Germinal center (tissue), 1 donor: ENCODE measurements around the gene OCA2.
A peak's percentile ranks its signal among the peaks of the same experiment; 100 is the strongest.
"Not testable (repeated sequence)": the region's sequence is repeated elsewhere in the genome, so short reads cannot be mapped to it uniquely, and the experiment has no call there.

Experiments used
- DNase-seq: peaks from one replicate; pipeline ENCODE4 v3.0.0; 2012; ENCODE audit warnings: mixed read lengths, low spot score

Gene OCA2

DNA sequence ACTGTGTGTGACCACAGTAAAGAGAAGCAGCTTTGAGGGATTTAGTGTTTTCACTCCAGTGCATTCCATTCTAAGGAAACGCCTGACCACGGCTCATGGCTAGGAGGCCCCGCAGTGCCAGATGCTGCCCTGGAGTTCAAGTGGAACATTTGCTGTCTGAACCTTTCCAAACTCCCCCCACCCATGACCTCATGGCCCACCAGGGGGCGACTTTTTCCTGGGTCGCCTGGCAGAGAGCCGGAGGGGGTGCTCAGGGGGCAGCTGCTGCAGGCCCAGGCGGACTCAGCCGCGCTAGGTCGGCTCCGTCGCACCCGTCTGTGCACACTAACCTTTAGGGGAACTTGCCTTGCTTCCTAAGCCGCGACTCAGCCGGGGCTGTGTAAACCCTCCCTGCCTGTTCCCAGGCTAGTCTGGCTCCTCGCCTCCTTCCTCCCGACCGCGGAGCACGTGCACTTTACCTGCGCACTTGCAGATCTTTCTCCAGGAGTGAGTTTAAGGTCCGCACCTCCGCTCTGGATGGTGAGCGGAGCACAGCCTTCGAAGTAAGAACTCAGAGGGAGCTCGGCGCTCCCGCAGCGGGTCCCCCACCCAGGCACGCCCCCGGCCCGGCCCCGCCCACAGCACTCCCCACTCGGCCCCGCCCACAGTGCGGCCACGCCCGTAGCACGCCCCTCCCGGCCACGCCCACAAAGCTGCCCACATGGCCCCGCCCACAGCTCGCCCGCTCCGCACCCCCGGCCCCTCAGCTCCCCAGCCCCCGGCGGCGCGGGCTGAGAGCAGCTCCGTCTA lies at the start of gene OCA2:
TSS of gene OCA2 (minus strand) at position 550 of the 789 bp plus-strand sequence. CDS start 17,441 bp downstream, outside the sequence.
- DNase-seq: peak; percentile 56

DNA sequence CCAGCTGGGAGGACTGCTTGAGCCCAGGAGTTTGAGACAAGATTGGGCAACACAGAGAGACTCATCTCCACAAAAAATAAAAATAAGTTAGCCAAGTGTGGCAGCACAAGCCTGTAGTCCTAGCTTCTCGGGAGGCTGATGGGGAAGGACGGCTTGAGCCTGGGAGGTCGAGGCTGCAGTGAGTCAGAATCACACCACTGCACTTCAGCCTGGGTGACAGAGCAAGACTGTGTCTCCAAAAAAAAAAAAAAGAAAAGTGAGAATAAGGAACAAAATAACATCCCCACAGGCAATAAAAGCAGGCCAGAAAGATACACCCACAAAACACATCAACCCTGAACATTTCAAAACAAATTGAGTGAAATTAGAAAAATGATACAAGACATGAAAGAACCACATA lies 48.7 kb upstream of the OCA2 start:
- DNase-seq: no peak

DNA sequence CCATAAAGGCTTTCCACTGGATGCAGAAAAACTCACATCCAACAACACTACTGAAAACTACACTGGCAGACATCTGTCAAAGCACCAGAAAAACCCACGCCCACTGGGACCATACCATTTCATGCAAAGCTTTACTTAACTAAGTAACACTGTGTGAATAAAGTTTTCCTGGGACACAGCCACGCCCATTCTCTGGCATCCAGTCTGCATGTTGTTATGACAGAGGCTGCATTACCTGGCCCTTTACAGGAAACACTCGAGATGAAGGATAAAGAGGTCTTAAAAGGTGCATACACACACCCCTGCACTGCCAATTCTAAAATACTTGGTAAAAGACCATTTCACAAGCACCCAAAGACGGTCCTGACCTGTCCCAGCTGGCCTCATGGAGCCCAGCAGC lies 46.3 kb upstream of the OCA2 start:
- DNase-seq: not testable (repeated sequence)

DNA sequence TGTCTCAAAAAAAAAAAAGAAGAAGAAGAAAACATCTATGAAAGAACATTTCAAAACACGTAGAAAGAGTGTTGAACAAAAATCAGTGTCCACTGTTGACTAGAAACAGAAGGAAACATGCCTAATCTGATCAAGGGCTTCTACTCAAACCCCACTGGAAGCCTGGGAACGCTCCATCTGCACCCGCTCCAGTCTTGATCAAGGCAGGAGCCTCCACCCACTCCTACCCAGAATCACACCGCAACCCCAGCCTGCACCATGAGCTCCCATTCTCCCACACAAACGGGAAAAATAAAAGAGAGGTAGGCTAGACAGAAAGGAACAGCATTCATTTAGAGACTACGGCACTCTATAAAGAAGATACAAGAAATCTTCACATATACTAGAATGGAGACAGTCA lies 40.9 kb upstream of the OCA2 start:
- no peak for DNase-seq

DNA sequence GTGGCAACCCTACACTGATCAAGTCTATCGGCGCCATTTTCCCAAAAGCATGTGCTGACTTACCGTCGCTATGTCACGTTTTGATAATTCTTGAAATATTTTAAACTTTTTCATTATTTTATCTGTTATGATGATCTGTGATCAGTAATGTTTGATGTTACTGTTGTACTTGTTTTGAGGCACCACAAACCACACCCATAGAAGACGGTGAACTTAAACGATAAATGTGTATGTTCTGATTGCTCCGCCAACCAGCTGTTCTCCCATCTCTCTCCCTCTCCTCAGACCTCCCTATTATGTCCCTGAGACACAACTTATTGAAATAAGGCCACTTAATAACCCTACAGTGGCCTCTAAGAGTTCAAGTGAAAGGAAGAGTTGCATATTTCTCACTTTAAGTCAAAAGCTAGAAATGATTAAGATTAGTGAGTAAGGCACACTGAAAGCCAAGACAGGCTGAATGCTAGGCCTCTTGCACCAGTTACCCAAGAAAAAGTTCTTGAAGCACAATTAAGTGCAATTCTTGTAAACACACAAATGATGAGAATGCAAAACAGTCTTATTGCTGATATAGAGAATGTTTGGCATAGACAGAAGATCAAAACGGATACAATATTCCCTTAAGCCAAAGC lies 38.4 kb upstream of the OCA2 start:
- DNase-seq: not testable (repeated sequence)

DNA sequence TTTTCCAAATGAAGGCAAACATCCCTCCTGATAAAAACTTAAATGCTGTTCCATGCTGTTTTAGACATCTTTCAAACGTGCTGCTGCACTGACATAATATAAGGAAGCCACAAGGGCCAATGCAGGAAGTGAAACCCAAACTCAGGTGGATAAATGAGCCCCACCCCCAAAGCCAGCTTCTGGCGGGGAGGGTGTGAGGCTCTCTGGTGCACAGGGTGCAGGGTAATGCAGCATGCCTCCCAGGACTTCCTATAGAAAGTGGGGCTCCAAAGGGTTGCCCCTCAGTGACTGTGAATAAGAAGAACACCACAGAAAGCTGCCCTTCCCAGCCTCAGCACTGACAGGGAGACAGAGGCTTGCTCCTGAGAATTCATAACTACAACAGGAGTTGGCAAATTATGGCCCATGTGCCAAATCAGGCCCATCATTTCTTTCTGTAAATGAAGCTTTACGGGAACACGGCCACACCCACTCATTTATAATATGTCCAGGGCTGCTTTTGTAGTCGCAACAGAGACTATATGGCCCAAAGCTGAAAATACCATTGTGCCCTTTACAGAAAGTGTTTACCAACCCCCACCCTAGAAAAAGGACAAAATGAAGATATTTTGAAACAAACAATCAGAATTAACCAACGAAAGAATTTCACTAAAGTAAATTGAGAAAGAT lies 37.3 kb upstream of the OCA2 start:
- not testable (repeated sequence) for DNase-seq

DNA sequence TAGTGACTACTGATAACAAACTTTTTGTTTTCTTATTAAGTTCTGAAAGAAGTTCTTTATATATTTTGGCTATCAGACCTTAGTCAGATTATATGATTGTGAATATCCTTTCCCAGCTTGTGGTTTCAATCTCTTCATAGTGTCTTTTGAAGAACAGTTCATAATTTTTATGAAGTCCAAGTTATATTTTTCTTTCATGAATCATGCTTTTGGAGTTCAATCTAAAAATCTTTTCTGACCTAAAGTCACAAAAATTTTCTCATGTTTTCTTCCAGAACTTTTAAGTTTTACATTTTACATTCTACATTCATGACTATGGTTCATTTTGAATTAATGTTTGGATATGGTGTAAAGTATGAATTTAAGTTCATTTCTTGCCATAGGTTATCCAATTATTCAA lies 34.2 kb upstream of the OCA2 start:
- DNase-seq: no peak

DNA sequence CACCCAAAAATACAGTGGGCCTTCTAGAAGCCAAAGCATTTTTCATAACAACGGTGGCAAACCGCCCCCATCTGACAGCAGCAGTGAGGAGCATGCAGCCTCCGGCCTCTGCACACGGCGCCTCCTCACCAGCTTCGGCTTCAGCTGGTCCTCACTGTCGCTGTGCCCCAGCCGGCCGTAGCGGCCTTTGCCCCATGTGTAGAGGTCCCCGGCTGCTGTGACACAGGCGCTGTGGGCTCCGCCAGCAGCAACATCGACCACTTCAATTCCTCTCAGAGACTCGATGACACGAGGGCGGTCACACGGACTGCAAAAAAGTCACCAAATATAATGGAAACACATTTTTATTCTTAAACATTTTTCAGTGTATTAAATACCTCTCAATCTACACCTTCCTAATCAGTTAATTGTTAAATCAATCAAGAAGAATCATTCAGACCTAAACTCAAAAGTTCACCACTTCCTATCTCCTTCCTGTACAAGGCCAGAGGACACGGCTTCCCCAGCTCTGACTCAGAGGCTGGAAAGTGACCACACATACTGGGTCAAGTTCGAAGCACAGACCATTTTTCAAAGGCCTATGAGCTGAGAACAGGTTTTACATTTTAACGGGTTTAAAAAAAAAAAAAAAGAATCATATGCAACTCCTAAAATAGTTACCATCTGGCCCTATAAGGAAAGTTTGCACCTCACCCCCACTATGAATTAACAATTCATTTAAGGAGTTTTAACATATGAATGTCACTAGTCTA lies 33.6 kb upstream of the OCA2 start:
- no peak for DNase-seq

DNA sequence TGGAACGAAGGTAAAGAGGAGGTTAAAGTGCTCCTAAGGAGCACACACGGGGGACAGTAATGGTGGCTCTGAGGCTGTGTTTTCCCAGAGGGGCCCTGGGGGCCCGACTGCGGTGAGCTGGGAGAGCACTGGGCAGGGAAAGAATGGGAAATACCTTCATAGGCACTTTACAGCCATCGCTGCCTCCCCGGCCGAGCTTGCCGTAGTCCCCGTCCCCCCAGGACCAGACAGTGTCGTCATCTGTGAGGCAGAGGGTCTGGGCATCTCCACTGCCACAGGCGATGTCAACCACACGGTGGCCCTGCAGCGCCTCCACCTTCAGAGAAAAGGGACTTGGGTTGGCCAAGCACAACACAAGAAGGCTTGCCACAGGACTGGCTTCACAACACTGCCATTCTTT lies 32.8 kb upstream of the OCA2 start:
- no peak for DNase-seq

DNA sequence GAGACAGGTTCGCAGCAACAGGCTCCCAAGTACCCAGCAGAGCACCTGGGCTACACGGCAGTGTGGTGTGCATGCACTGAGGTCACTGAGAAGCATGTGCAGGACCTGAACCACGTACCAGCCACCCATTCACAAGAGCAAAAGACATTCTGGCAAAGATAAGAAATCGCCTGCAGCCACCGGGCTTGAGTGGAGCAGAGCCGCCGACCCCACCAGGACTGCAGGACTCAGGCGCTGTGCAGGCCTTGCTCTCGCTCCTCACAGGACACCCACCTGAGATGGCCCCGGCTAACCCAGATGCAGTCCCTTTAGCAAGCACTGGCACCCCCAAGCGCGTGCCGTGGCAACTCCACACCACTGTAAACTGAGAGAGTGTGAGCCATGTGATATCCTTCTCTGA lies 32.3 kb upstream of the OCA2 start:
- no peak for DNase-seq

DNA sequence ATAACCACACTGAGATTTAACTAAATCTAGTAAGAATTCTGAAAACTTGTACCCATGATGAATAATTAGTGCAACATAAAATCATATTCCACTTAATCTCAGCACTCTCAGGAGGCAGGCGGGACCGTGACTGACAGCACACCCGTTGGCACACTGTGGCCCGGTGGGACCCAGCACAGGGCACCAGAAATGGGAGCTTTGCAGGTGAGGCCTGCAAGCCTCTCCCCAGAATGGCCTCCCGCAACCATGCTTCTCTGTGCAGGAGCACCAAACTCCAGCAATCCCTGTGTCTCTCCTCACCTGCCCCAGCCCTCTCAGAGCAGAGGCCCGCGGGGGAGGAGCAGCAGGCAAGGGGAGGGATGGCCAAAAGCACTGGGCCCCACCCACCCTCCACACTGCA lies 31.5 kb upstream of the OCA2 start:
- no peak for DNase-seq

DNA sequence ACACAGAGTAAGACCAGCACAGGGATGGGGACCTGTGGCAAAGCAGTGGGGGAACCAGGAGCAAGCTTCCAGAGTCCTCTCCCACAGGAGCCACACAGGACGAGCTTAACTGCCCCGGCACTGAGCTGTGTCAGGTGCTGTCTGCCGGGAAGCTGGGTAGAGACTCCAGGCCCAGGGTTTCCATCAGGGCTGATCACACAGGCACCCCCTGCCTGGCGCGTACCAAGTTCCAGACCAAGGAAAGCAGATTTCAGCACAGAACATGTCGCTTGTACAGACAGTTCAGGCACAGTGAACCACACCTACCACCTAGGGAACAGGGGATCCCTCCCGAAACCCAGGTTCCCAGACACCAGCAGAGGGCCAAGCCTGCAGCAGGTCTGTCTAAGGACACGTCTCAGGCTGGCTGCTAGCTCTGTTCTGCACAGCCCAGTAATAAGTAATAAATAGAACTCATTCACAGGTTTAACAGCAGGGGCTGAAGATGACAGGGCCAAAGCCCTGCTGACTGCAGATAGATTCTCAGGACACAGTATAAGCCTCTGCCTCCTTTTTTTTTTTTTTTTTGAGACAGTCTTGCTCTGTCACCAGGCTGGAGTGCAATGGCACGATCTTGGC lies 30.2 kb upstream of the OCA2 start:
- DNase-seq: no peak

DNA sequence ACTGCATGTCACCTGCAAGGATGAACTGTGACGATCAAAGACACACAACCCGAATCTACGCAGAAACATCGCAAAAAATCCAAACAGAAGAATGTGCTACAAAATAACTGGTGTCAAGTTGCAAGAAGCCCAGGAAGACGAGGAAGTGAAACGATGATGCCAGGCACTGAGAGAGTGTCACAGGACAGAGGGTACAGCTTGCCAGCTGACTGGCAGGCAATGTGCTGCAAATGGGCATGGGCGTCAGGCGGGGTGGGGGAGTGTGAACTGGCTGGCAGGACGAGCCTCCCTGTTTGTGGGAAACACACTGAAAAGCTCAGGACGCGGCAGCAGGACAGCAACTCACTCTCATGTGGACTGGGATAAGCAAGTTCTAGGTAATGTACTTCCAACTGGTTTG lies 28.9 kb upstream of the OCA2 start:
- no peak for DNase-seq

DNA sequence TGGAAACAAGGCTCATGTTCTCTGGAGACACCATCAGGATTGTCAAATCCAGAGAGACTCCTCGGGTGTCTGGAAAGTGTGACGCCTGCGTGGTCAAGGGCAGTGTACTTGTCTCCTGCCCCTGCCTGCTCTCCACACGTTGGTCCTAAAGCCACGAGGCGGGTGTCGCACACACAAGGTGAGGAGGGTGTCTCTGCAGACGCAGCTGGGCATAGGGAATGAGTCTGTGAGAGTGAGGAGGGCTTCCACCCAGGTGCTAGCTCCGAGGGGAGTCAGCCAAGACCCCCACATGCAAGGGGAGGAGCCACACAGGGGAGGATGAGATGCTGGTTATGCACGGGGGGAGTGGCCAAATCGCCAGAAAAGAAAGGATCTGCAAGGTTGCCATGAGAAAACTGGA lies 27.9 kb upstream of the OCA2 start:
- DNase-seq: no peak

DNA sequence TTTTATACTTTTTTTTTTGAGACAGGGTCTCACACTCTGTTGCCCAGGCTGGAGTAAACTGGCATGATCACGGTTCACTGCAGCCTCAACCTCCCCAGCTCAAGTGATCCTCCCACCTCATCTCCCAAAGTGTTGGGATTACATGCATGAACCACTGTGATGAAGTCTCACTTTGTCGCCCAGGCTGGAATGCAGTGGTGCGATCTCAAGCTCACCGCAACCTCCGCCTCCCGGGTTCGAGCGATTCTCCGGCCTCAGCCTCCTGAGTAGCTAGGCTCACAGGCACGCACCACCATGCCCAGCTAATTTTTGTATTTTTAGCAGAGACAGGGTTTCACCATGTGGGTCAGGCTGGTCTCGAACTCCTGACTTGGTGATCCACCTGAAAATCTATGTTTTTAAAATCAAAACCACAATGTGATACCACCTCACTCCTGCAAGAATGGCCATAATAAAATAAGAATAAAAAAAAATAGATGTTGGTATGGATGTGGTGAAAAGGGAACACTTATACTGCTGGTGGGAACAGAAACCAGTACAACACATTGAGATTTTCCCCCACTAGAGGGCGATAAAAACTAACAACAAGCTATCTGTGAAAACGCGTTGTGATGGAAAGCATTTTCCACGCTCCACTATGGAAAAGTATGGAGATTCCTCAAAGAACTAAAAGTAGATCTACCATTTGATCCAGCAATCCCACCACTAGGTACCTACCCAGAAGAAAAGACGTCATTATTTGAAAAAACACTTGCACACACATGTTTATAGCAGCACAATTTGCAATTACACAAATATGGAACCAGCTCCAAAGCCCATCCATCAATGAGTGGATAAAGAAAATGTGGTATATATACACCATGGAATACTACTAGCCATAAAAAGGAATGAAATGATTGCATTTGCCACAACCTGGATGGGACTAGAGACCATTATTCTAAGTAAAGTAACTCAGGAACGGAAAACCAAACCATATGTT lies 26.8 kb upstream of the OCA2 start:
- peak; percentile 44 for DNase-seq

DNA sequence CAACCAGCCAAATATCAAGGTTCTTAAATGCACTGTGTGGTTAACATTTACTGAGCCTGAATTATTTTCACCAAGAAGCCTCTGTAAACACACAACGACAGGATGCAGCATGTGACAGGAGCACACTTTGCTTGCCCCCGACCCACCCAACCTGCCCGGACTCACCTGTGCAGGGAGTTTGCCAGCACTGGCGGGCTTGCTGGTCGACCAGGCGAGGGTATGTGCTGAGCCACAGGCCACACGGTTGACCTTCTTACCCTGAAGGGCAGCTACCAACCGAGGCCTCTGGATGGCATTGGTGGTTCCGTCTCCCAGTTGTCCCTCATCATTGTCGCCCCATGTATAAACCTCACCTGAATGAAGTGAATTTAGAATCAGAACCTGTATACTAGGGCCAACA lies 25.7 kb upstream of the OCA2 start:
- DNase-seq: no peak

DNA sequence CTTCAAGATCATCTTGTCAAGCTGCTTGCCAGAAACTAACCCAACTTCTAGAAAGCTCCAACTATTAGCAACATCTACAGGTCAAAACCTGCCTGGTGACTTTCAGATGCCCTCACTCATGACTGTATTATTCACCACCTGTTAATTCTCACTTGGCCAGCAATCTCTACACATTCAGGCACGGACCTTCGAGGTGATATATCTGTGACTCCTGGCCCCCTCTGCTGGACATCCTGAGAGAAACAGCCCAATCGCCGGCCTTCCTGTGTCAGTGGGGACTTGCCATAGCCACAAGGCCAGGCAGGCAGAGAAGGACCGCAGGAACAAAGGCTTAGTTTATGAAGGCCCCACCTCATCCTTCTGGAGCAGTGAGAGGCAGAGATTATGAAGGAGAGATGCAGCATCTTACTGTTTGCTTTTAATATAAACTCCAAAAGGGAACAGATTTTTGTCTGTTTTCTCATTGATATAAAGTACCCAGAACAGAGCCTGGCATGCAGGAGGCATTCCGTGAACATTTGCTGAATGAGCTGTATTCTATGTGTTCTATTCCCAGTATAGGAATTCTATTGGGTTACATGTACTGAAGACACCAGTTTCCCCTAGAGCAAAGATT lies 24.4 kb upstream of the OCA2 start:
- DNase-seq: peak; percentile 53

DNA sequence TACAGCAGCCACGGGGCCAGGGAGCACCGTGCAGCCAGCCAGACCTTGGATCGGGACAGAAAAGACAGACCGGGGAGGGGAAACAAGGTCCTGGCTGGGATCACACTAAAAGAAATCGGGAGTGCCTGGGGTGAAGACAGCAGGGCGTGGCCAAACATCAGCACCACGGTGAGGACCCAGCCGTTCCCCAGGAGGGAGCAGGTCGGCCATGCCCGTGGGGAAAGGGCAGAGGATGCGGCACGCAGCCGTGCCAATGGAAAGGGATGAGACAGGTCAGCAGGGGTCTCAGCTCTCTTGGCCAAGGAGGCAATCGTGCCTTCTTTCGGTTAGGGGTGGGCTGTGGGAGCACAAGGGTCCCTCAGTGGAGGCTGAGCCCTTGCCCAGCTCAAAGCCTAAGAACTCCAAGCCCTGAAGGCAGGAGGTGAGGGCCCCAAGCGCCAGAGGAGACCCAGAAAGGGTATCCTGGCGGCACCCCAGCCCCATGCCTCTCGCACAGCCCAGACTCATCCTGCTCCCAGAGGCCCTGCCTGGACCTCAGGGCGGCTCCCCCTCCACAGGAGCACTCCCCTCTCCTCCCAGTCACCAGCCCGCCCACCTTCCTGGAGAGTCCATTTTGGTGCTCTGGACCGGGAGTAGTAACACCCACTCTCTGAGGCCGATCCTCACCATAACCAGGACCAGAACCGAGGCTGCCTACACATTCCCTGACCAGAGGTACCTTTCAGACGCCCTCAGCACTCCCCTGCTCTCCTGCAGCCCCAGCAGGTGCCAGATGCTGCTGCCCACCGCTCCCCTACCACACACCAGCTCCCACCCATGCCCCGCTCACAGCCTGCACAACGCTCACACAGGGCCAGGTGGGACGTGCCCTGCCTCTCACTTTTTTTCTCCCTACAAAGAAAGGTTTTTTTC lies 23.2 kb upstream of the OCA2 start:
- DNase-seq: no peak

DNA sequence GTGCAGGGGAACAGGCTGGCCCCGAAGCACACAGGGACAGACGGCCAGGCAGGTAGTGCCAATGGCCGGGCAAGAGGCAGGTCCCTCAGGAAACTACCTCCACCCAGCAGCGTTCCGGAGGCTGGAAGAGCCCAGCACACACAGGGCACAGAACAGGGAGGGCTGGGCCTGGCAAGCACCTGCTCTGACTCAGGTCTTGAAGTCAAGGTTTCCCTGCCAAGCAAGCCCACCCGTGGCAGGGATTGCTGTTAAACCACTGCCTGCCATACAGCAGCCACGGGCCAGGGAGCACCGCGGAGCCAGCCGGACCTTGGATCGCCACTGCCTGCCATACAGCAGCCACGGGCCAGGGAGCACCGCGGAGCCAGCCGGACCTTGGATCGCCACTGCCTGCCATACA lies 22.5 kb upstream of the OCA2 start:
- not testable (repeated sequence) for DNase-seq

DNA sequence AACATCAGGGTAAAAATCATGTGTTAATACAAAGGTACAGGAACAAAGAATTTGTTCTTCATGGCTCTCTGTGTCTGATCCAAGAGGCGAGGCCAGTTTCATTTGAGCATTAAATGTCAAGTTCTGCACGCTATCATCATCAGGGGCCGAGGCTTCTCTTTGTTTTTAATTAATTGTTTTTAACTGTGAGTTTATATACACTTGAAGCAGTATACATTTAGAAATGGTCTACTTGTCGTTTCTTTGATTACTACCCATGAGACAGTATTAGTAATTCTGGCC lies 21.2 kb upstream of the OCA2 start:
- no peak for DNase-seq
